NCI-H187 treated with DMSO at 0.1 percent for 48 hours (cell line): ENCODE results near the gene UTP14C.
"Not testable (repeated sequence)": the region's sequence is repeated elsewhere in the genome, so short reads cannot be mapped to it uniquely, and the experiment has no call there.

ENCODE experiments used
- DNase-seq: peaks from one replicate; lab custom pipeline; 2025; lab: John Stamatoyannopoulos, UW

Gene UTP14C

DNA sequence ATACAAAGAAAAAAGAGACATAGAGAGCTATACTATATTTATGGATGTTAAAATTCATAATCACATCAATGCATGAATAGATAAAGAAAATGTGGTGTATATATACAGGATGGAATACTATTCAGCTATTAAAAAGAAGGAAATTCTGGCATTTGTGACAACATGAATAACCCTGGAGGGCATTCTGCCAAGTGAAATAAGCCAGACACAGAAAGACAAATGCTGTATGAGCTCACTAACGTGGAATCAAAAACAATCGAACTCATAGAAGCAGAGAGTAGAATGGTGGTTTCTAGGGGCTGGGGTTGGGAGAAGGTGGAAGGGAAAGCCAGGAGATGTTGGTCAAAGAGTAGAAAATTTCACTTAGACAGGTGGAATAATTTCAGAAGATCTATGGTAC lies 24.0 kb downstream of the UTP14C start:
- DNase-seq, result no peak

- DNase-seq, result no peak
Measured at GRCh38 chr13:52051400-52051799, 26.9 kb downstream of the UTP14C start.

- no peak for DNase-seq
Measured at GRCh38 chr13:52053460-52053859, 29.0 kb downstream of the UTP14C start.

GRCh38 chr13:52061064-52061463 lies 36.6 kb downstream of the UTP14C start:
- not testable (repeated sequence) for DNase-seq

DNA sequence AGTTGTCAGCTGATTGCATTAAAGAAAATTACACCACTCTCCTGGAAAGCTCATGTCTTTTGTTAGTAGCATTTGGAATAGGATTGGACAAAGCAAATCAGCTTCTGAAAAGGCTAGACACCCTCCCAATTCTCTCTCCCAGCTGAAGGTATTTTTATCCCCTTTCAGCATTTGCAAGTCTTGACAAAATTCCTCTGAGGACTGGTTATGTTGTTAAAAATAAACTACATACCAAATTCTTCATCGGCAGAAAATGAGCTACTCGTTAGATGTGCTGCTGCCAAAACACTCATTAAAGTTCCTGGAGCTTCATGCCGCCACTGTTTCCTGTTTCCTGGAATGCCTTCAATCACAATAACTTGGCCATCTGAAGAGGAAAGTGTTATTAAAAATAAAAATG lies 37.1 kb downstream of the UTP14C start:
- DNase-seq, result no peak

- no peak for DNase-seq
Measured at GRCh38 chr13:52067237-52067636, 42.7 kb downstream of the UTP14C start.

GRCh38 chr13:52070929-52071523 lies 46.5 kb downstream of the UTP14C start:
- DNase-seq, result no peak
